Prostate gland (tissue), 2 donors: ENCODE data around the gene S100PBP. TPM values are rescaled to one million over a fixed set of nuclear protein-coding genes. Genes with fewer than 3 reads are reported as not detected.
A peak's percentile ranks its signal among the peaks of the same experiment; 100 is the strongest.
"Not testable (repeated sequence)": the region's sequence is repeated elsewhere in the genome, so short reads cannot be mapped to it uniquely, and the experiment has no call there.

Source experiments
- DNase-seq: peaks from one replicate; pipeline ENCODE4 v3.0.0-alpha.2; 2019; ENCODE audit warnings: low spot score
- H3K27ac ChIP-seq, 2 donors: fragments of 200-600 bp; sonication (generic); 2 replicates each; pipeline ENCODE4 v1.5.1; 2017 to 2019
- H3K27me3 ChIP-seq: fragments of 200-600 bp; sonication (generic); replicated peaks from 2 replicates; pipeline ENCODE4 v1.5.1; 2019; ENCODE audit not compliant: insufficient read depth
- H3K36me3 ChIP-seq, 2 donors: fragments of 200-600 bp; sonication (generic); 1 replicate in 1 of 2; 2 replicates in 1 of 2; pipeline versions ENCODE4 v1.5.1 to v1.8.1; 2017 to 2019
- H3K4me1 ChIP-seq: fragments of 200-600 bp; sonication (generic); replicated peaks from 2 replicates; pipeline ENCODE4 v1.5.1; 2019
- H3K4me3 ChIP-seq, 2 donors: fragments of 200-600 bp; sonication (generic); 2 replicates each; pipeline ENCODE4 v1.5.1; 2017 to 2019
- H3K9me3 ChIP-seq: fragments of 200-600 bp; sonication (generic); 2 replicates; pipeline ENCODE4 v1.5.1; 2017
- POLR2A ChIP-seq: fragments of 450-650 bp; IDR thresholded peaks from one replicate; pipeline ENCODE4 v1.6.1; 2016; ENCODE audit warnings: antibody characterized with exemption, mild to moderate bottlenecking
- POLR2AphosphoS5 ChIP-seq: sonication (generic); formaldehyde crosslinking; IDR thresholded peaks from one replicate; pipeline ENCODE4 v1.6.1; 2017; ENCODE audit warnings: antibody characterized with exemption
- WGBS: methylation state at CpG from one replicate; pipeline ENCODE4 v1.1.5; 2018; 5-methylcytosine and 5-hydroxymethylcytosine counted together
- intact Hi-C: fragments of 100-400 bp; cut with DNase I; formaldehyde crosslinking; loops from one replicate; pipeline ENCODE4 v1.14.2; 2022
- total RNA-seq, 2 donors: library from RNA; depleted of rRNA; stranded (reverse); fragments of >200 nt; gene quantifications; one replicate each; pipeline ENCODE4 v1.1.0, GENCODE V29; 2016
- TF ChIP-seq, protein P1 (sequence below), 4 experiments: fragments of 200-600 bp in 2 of 4; fragments of 450-650 bp in 2 of 4; sonication (generic) in 2 of 4; IDR thresholded peaks; 1 replicate in 3 of 4; 2 replicates in 1 of 4; pipeline ENCODE4 v1.5.1; 2016 to 2019; ENCODE audit warnings: antibody characterized with exemption in 4 of 4, mild to moderate bottlenecking in 2 of 4, moderate library complexity in 2 of 4

S100PBP gene
- total RNA-seq, 2 donors from 2014 or later = 27.1 to 72.5 TPM

DNA sequence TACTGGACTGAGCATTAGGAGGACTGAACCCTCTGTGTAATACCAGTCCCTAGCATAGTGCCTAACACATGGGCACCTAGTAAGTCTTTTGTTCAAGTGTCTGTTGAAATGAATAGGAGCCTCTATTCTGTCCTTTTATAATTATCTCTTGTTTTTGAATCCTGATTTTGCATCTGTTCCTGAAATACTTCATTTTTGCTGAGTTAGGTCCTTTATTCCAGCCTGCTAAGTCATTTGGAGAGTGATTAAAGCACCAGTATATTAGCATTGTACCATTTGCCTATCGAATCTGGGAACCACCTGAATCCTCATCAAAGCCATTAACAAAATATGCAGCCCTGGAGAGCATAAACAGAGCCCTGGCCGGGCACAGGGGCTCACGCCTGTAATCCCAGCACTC, 32.6 kb upstream of the S100PBP start:
- TF ChIP-seq POLR2AphosphoS5 (no peak), POLR2A (no peak)
- TF ChIP-seq, protein P1, sequence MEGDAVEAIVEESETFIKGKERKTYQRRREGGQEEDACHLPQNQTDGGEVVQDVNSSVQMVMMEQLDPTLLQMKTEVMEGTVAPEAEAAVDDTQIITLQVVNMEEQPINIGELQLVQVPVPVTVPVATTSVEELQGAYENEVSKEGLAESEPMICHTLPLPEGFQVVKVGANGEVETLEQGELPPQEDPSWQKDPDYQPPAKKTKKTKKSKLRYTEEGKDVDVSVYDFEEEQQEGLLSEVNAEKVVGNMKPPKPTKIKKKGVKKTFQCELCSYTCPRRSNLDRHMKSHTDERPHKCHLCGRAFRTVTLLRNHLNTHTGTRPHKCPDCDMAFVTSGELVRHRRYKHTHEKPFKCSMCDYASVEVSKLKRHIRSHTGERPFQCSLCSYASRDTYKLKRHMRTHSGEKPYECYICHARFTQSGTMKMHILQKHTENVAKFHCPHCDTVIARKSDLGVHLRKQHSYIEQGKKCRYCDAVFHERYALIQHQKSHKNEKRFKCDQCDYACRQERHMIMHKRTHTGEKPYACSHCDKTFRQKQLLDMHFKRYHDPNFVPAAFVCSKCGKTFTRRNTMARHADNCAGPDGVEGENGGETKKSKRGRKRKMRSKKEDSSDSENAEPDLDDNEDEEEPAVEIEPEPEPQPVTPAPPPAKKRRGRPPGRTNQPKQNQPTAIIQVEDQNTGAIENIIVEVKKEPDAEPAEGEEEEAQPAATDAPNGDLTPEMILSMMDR (IDR thresholded peaks at IDR 0.05) = no peak
- no peak overlapping the region for H3K4me3 ChIP-seq
- intact Hi-C loops = no loop called here
- H3K27ac ChIP-seq = no peak overlapping the region
- no peaks in the 10 kb centered on the region for H3K4me1 ChIP-seq
- peaks cover 4 to 8% of the 10 kb centered on the region in 2 donors for H3K36me3 ChIP-seq
- 91% methylated on average over 3 of the region's 3 CpGs for WGBS
- H3K27me3 ChIP-seq = no peaks in the 10 kb centered on the region
- H3K9me3 ChIP-seq = no peaks in the 10 kb centered on the region
- no peak for DNase-seq

GRCh38 chr1:32786856-32787255, 30.6 kb upstream of the S100PBP start:
- Histone ChIP-seq H3K27ac (peak overlapping the region in 1 of 2 donors; percentile 19), H3K9me3 (no peaks in the 10 kb centered on the region), H3K4me3 (no peak overlapping the region), H3K4me1 (no peaks in the 10 kb centered on the region), H3K27me3 (no peaks in the 10 kb centered on the region), H3K36me3 (no peaks in the 10 kb centered on the region)
- no peak for DNase-seq
- WGBS = 45% methylated on average over 4 of the region's 4 CpGs
- intact Hi-C loops = no loop called here
- TF ChIP-seq POLR2A (no peak), POLR2AphosphoS5 (peak; percentile 15)
- TF ChIP-seq, protein P1 (IDR thresholded peaks at IDR 0.05) = peak in 3 of 4 experiments; percentile 29 to 58 (median 49)

DNA sequence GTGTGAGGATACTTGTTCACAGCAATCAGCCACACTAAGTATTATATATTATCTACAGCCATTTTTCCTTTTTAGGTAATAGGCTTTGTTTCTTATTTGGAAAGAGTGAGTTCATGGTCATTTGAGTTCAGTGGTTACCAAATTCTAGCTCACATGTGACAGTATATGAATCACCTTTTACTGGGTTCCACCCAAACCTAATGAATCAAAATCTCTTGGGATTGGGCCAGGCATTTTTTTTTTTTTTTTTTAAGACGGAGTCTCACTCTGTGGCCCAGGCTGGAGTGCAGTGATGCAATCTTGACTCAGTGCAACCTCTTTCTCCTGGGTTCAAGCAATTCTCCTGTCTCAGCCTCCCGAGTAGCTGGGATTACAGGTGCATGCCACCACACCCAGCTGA, 28.1 kb upstream of the S100PBP start:
- H3K27ac ChIP-seq, DNase-seq, H3K27me3 ChIP-seq, H3K4me3 ChIP-seq, H3K36me3 ChIP-seq, H3K4me1 ChIP-seq, H3K9me3 ChIP-seq, intact Hi-C loops: not testable (repeated sequence)
- 58% methylated on average over 2 of the region's 2 CpGs for WGBS
- peak; percentile 36 for TF ChIP-seq POLR2AphosphoS5

GRCh38 chr1:32791881-32792280, 25.6 kb upstream of the S100PBP start:
- no peak for TF ChIP-seq POLR2A
- TF ChIP-seq, protein P1 (IDR thresholded peaks at IDR 0.05) = no peak
- no peak for TF ChIP-seq POLR2AphosphoS5
- H3K27ac ChIP-seq = no peak overlapping the region
- no peak for DNase-seq
- no peaks in the 10 kb centered on the region for H3K36me3 ChIP-seq
- no peak overlapping the region for H3K4me3 ChIP-seq
- intact Hi-C loops = no loop called here
- H3K9me3 ChIP-seq = no peaks in the 10 kb centered on the region
- H3K27me3 ChIP-seq = no peaks in the 10 kb centered on the region
- H3K4me1 ChIP-seq = no peaks in the 10 kb centered on the region
- 96% methylated on average over 1 of the region's 1 CpG for WGBS

GRCh38 chr1:32795763-32796162, 21.7 kb upstream of the S100PBP start:
- H3K4me3 ChIP-seq, H3K9me3 ChIP-seq, H3K27me3 ChIP-seq, H3K27ac ChIP-seq, intact Hi-C loops, H3K4me1 ChIP-seq, DNase-seq, H3K36me3 ChIP-seq: not testable (repeated sequence)
- WGBS = 86% methylated on average over 4 of the region's 4 CpGs

- TF ChIP-seq, protein P1 (IDR thresholded peaks at IDR 0.05) = no peak
- no peak for TF ChIP-seq POLR2AphosphoS5
- TF ChIP-seq POLR2A = no peak
- Histone ChIP-seq H3K4me3 (no peak overlapping the region), H3K27ac (no peak overlapping the region), H3K27me3 (no peaks in the 10 kb centered on the region), H3K36me3 (no peaks in the 10 kb centered on the region), H3K4me1 (no peaks in the 10 kb centered on the region), H3K9me3 (no peaks in the 10 kb centered on the region)
- intact Hi-C loops = no loop called here
- 96% methylated on average over 1 of the region's 1 CpG for WGBS
- DNase-seq = no peak
Measured at GRCh38 chr1:32797456-32797855, 20.0 kb upstream of the S100PBP start.
